Progenitor cell of endocrine pancreas (in vitro differentiated cells): ENCODE measurements around the gene IARS1. TPM values are rescaled to one million over a fixed set of nuclear protein-coding genes. Genes with fewer than 3 reads are reported as not detected.

Experiments
- DNase-seq: peaks from one replicate; pipeline ENCODE4 v3.0.0; 2021; ENCODE audit warnings: low spot score; ENCODE audit not compliant: unreplicated experiment
- H3K27ac Mint-ChIP-seq: 2 replicates; pipeline ENCODE4 v1.8.0; 2021; ENCODE audit warnings: mild to moderate bottlenecking, moderate library complexity, mixed read lengths
- H3K27me3 Mint-ChIP-seq: 2 replicates; pipeline ENCODE4 v1.8.0; 2021; ENCODE audit warnings: mixed read lengths
- H3K36me3 Mint-ChIP-seq: 2 replicates; pipeline ENCODE4 v1.8.0; 2022; ENCODE audit warnings: mixed read lengths; ENCODE audit not compliant: insufficient read depth
- H3K4me1 Mint-ChIP-seq: 2 replicates; pipeline ENCODE4 v1.8.0; 2021; ENCODE audit warnings: low read depth, mixed read lengths
- H3K4me3 Mint-ChIP-seq: 2 replicates; pipeline ENCODE4 v1.8.0; 2021; ENCODE audit warnings: low read depth, mild to moderate bottlenecking, moderate library complexity, mixed read lengths
- H3K9me3 Mint-ChIP-seq: 2 replicates; pipeline ENCODE4 v1.8.0; 2021; ENCODE audit warnings: low read depth, mixed read lengths
- total RNA-seq: library from RNA; stranded (reverse); gene quantifications from 2 replicates; pipeline ENCODE4 v1.2.1, GENCODE V29; 2021
- TF ChIP-seq, protein P1 (sequence below): fragments of 200-600 bp; sonication (generic); IDR thresholded peaks from one replicate; pipeline ENCODE4 v1.5.0; 2021; ENCODE audit warnings: antibody characterized with exemption, mild to moderate bottlenecking; ENCODE audit not compliant: unreplicated experiment

Gene IARS1
- total RNA-seq, 1 donor from 2014 or later = 170 TPM

DNA sequence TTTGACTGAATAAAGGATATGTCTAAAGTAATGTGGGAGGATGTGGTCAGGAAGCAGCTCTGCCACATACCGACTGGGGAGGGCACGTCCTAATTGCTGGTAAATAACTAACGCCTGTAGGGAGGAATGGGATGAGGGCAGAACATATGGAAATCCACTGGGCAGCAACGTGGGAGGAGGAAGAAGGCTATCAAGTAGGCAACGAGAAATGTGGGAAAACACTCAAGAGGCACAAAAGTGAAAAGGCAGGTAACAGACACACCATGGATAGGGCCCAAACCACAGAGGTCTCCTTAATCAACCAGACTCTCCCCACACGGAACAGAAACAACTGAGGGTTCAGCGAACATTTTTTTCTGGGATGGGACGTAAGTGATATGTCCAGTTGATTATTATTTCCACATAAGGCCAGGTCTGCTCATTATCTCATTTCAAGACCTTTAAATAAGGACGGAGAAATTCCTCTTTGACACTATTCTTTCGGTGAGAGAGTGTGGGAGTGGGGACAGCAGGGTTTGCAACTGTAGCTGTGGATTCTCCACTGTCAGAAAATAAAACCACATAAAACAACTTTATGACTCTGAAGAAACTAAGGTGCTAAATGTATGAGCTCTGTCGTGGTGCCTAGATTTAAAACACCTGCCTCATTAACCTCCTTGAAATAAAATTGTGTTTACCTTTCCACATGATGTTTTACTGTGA lies 17.0 kb downstream of the IARS1 start:
- Mint-ChIP-seq H3K4me3 (no peak overlapping the region), H3K27me3 (no peaks in the 10 kb centered on the region), H3K9me3 (no peaks in the 10 kb centered on the region), H3K36me3 (peaks cover 41% of the 10 kb centered on the region), H3K27ac (no peak overlapping the region), H3K4me1 (no peaks in the 10 kb centered on the region)
- TF ChIP-seq, protein P1, sequence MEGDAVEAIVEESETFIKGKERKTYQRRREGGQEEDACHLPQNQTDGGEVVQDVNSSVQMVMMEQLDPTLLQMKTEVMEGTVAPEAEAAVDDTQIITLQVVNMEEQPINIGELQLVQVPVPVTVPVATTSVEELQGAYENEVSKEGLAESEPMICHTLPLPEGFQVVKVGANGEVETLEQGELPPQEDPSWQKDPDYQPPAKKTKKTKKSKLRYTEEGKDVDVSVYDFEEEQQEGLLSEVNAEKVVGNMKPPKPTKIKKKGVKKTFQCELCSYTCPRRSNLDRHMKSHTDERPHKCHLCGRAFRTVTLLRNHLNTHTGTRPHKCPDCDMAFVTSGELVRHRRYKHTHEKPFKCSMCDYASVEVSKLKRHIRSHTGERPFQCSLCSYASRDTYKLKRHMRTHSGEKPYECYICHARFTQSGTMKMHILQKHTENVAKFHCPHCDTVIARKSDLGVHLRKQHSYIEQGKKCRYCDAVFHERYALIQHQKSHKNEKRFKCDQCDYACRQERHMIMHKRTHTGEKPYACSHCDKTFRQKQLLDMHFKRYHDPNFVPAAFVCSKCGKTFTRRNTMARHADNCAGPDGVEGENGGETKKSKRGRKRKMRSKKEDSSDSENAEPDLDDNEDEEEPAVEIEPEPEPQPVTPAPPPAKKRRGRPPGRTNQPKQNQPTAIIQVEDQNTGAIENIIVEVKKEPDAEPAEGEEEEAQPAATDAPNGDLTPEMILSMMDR = no peak
- DNase-seq = no peak

- TF ChIP-seq, protein P1 = no peak
- no peaks in the 10 kb centered on the region for H3K27me3 Mint-ChIP-seq
- no peak overlapping the region for H3K4me3 Mint-ChIP-seq
- H3K9me3 Mint-ChIP-seq = no peaks in the 10 kb centered on the region
- no peaks in the 10 kb centered on the region for H3K4me1 Mint-ChIP-seq
- DNase-seq = no peak
- no peak overlapping the region for H3K27ac Mint-ChIP-seq
- peaks cover 45% of the 10 kb centered on the region for H3K36me3 Mint-ChIP-seq
Observed at GRCh38 chr9:92275541-92275940, 18.0 kb downstream of the IARS1 start.

DNA sequence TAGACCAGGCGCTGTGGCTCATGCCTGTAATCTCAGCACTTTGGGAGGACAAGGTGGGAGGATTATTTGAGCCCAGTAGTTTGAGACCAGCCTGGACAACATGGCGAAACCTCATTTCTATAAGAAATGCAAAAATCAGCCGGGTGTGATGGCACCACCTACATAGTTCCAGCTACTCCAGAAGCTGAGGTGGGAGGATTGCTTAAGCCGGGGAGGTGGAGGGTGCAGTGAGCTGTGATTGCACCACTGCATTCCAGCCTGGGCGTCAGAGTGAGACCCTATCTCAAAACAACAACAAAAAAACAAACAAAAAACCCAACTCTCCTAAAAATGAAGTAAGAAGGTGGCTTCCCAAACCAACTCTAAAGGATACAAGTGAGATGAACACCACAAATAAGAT lies 23.0 kb downstream of the IARS1 start:
- DNase-seq = no peak
- H3K36me3 Mint-ChIP-seq = peaks cover 32% of the 10 kb centered on the region
- H3K9me3 Mint-ChIP-seq = no peaks in the 10 kb centered on the region
- no peak overlapping the region for H3K4me3 Mint-ChIP-seq
- no peak overlapping the region for H3K27ac Mint-ChIP-seq
- TF ChIP-seq, protein P1 = no peak
- H3K27me3 Mint-ChIP-seq = no peaks in the 10 kb centered on the region
- H3K4me1 Mint-ChIP-seq = no peaks in the 10 kb centered on the region

DNA sequence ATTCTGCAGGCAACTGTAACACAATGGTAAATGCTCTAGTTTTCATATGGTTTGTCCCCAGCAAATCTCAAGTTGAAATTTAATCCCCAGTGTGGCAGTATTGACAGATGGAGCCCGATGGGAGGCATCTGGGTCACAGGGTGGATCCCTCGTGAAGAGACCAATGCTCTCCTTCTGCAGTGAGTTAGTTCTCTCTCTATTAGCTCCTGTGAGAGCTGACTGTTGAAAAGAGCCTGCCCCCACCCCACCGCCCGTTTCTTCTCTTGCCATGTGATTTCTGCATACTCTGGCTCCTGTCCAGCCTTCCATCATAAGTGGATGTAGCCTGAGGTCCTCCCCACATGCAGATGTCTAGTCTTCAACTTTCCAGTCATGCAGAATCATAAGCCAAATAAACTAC lies 27.0 kb downstream of the IARS1 start:
- TF ChIP-seq, protein P1 = no peak

GRCh38 chr9:92265154-92265553 lies 28.3 kb downstream of the IARS1 start:
- Mint-ChIP-seq H3K27me3 (no peaks in the 10 kb centered on the region), H3K4me1 (no peaks in the 10 kb centered on the region), H3K27ac (no peak overlapping the region), H3K36me3 (peaks cover 21% of the 10 kb centered on the region), H3K9me3 (no peaks in the 10 kb centered on the region), H3K4me3 (no peak overlapping the region)
- no peak for DNase-seq
- TF ChIP-seq, protein P1 = no peak

More for the DNA sequence above, 27.0 kb downstream of the IARS1 start:
- H3K36me3 Mint-ChIP-seq = peaks cover 27% of the 10 kb centered on the region
- H3K27me3 Mint-ChIP-seq = no peaks in the 10 kb centered on the region
- H3K27ac Mint-ChIP-seq = no peak overlapping the region
- no peaks in the 10 kb centered on the region for H3K4me1 Mint-ChIP-seq
- H3K9me3 Mint-ChIP-seq = no peaks in the 10 kb centered on the region
- H3K4me3 Mint-ChIP-seq = no peak overlapping the region
- DNase-seq = no peak
